Activated CD8-positive, alpha-beta T cell treated with anti-CD3 and anti-CD28 coated beads for 36 hours (primary cell): Measurements from ENCODE around the gene INSL3. TPM values are rescaled to one million over a fixed set of nuclear protein-coding genes. Genes with fewer than 3 reads are reported as not detected.

ENCODE experiments used
- ATAC-seq: fragments of 200-7000 bp; cut with Tn5 transposase; one replicate; pipeline ENCODE4 v1.10.0; 2021; ENCODE audit warnings: mild to moderate bottlenecking, moderate library complexity
- CTCF ChIA-PET: fragments of 350-600 bp; sonication (Branson Sonifier 250); formaldehyde crosslinking; loops from one replicate; lab custom pipeline; 2021; ENCODE audit warnings: antibody characterized with exemption; lab: Charles Lee
- POLR2A ChIA-PET: fragments of 350-600 bp; sonication (Branson Sonifier 250); formaldehyde crosslinking; loops from one replicate; lab custom pipeline; 2021; ENCODE audit warnings: antibody characterized with exemption; lab: Charles Lee
- DNase-seq: peaks from one replicate; pipeline ENCODE4 v3.0.0-alpha.2; 2020
- H3K27ac Mint-ChIP-seq: one replicate; pipeline ENCODE4 v1.8.0; 2021; ENCODE audit warnings: mild to moderate bottlenecking, mixed read lengths
- H3K27me3 Mint-ChIP-seq: one replicate; pipeline ENCODE4 v1.8.0; 2021; ENCODE audit warnings: mixed read lengths
- H3K36me3 Mint-ChIP-seq: one replicate; pipeline ENCODE4 v1.8.0; 2021; ENCODE audit warnings: low read depth, mixed read lengths
- H3K4me1 Mint-ChIP-seq: one replicate; pipeline ENCODE4 v1.8.0; 2021; ENCODE audit warnings: low read depth, mixed read lengths
- H3K4me3 Mint-ChIP-seq: one replicate; pipeline ENCODE4 v1.8.0; 2021; ENCODE audit warnings: mild to moderate bottlenecking, moderate library complexity, mixed read lengths
- H3K9me3 Mint-ChIP-seq: one replicate; pipeline ENCODE4 v1.8.0; 2021; ENCODE audit warnings: mixed read lengths
- intact Hi-C: fragments of 100-400 bp; cut with micrococcal nuclease; formaldehyde crosslinking; loops from one replicate; pipeline ENCODE4 v1.10.0; 2022
- total RNA-seq, 2 experiments: library from RNA; stranded (reverse); gene quantifications; one replicate each; pipeline ENCODE4 v1.2.3, GENCODE V29; 2021
- TF ChIP-seq, protein P1 (sequence below): fragments of 200-600 bp; IDR thresholded peaks from one replicate; pipeline ENCODE4 v1.8.0; 2022; ENCODE audit warnings: antibody characterized with exemption, mild to moderate bottlenecking

The INSL3 gene
- total RNA-seq, 2 experiments from 2014 or later = 5.9 to 6.9 TPM

DNA sequence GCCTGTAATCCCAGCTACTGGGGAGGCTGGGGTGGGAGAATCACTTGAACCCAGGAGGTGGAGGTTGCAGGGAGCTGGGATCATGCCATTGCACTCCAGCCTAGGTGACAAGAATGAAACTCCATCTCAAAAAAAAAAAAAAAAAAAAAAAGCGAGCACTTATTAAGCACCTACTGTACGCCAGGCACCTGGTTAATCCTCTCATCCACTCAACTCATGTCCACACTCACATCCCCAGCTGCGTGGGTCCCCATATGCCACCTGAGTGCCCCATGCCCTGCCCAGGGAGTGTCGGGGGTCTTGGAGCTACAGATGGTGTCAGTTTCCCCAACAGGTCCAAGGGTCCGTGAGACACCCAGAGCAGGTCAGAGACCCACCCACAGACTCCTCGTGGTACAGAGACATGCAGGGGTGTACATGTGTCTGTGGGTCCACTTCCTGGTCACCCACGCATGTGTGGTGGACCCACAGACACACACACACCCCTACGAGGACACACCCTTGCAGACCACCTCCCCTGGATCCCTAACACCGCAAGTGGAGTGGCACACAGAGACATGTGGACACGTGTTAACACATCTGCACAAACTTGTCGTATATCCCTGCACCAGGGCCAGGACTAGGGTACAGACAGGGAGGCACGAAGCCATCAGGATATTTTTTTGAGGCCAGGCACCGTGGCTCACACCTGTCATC lies 3.5 kb downstream of the INSL3 start:
- Mint-ChIP-seq H3K4me3 (no peak overlapping the region), H3K36me3 (no peaks in the 10 kb centered on the region), H3K27me3 (no peaks in the 10 kb centered on the region), H3K9me3 (no peaks in the 10 kb centered on the region), H3K27ac (no peak overlapping the region), H3K4me1 (no peaks in the 10 kb centered on the region)
- TF ChIP-seq, protein P1, sequence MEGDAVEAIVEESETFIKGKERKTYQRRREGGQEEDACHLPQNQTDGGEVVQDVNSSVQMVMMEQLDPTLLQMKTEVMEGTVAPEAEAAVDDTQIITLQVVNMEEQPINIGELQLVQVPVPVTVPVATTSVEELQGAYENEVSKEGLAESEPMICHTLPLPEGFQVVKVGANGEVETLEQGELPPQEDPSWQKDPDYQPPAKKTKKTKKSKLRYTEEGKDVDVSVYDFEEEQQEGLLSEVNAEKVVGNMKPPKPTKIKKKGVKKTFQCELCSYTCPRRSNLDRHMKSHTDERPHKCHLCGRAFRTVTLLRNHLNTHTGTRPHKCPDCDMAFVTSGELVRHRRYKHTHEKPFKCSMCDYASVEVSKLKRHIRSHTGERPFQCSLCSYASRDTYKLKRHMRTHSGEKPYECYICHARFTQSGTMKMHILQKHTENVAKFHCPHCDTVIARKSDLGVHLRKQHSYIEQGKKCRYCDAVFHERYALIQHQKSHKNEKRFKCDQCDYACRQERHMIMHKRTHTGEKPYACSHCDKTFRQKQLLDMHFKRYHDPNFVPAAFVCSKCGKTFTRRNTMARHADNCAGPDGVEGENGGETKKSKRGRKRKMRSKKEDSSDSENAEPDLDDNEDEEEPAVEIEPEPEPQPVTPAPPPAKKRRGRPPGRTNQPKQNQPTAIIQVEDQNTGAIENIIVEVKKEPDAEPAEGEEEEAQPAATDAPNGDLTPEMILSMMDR = no peak
- intact Hi-C loops = no loop called here
- ATAC-seq (no peak), DNase-seq (no peak)
- ChIA-PET CTCF (no interaction called here), POLR2A (interaction anchor here (0.7 to 1.9 kb wide), 4 partner anchors 7 to 115 kb away, joined by 3 to 9 read pairs (median 4); partner anchors contain the start of gene CCDC124)

DNA sequence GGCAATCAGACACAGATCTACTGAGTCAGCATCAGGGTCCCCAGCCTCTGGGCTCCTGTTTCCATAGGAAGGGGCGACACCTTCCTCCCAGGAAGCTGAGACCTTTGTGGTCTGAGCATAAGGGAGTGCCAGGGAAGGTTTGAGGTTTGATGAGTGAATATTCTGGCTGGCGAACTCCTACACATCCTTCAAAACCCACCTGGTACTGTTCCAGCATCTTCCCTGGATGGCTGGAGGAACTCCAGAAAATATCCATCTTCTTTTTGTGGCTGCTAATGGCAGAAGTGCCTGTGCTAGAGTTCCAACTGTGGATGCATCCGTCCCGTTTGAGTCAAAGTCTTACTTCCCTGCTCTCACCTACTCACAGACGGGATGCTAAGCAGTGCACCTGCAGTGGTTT lies 9.2 kb downstream of the INSL3 start:
- TF ChIP-seq, protein P1 = no peak
- Mint-ChIP-seq H3K9me3 (no peaks in the 10 kb centered on the region), H3K4me1 (peaks cover 9% of the 10 kb centered on the region), H3K4me3 (no peak overlapping the region), H3K36me3 (no peaks in the 10 kb centered on the region), H3K27ac (no peak overlapping the region), H3K27me3 (no peaks in the 10 kb centered on the region)
- DNase-seq = no peak
- intact Hi-C loops = no loop called here
- ATAC-seq = no peak
- ChIA-PET POLR2A (interaction anchor here (1.2 kb wide), 1 partner anchor 93 kb away, joined by 3 read pairs; the partner anchor contains the start of gene MAP1S), CTCF (interaction anchor here (2.5 kb wide), 1 partner anchor 9 kb away, joined by 7 read pairs; no protein-coding TSS in a partner anchor)

DNA sequence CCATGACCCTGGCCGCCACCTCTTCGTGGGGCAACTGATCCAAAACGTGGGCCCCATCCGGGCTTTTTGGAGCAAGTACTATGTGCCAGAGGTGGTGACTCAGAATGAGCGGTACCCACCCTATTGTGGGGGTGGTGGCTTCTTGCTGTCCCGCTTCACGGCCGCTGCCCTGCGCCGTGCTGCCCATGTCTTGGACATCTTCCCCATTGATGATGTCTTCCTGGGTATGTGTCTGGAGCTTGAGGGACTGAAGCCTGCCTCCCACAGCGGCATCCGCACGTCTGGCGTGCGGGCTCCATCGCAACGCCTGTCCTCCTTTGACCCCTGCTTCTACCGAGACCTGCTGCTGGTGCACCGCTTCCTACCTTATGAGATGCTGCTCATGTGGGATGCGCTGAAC lies 9.6 kb downstream of the INSL3 start:
- Mint-ChIP-seq H3K36me3 (no peaks in the 10 kb centered on the region), H3K9me3 (no peaks in the 10 kb centered on the region), H3K4me3 (no peak overlapping the region), H3K4me1 (peaks cover 10% of the 10 kb centered on the region), H3K27ac (no peak overlapping the region), H3K27me3 (no peaks in the 10 kb centered on the region)
- ATAC-seq (no peak), DNase-seq (no peak)
- ChIA-PET CTCF (interaction anchor here (2.5 kb wide), 1 partner anchor 8 kb away, joined by 7 read pairs; no protein-coding TSS in a partner anchor), POLR2A (no interaction called here)
- TF ChIP-seq, protein P1 = no peak
- intact Hi-C loops = no loop called here

DNA sequence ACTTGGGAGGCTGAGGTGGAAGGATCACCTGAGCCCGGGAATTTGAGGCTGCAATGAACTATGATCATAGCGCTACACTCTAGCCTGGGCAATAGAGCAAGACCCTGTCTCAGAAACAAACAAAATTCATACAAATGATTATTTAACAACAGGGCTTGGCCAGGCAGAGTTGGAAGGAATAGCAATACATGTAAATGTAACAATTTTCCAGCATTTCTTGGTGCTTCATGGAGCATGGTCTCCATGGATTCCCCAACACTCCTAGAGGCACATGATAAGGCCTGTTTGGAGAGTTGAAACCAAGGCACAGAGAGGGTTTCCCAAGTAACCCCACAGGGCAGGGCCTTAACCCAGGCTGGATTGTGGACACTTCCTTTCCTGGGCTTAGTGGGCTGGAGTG lies 10.2 kb downstream of the INSL3 start:
- Mint-ChIP-seq H3K4me3 (no peak overlapping the region), H3K4me1 (peaks cover 10% of the 10 kb centered on the region), H3K27ac (no peak overlapping the region), H3K27me3 (no peaks in the 10 kb centered on the region), H3K36me3 (no peaks in the 10 kb centered on the region), H3K9me3 (no peaks in the 10 kb centered on the region)
- ATAC-seq (no peak), DNase-seq (no peak)
- TF ChIP-seq, protein P1 = no peak
- intact Hi-C loops = no loop called here
- ChIA-PET CTCF (no interaction called here), POLR2A (interaction anchor here (1.3 kb wide), 1 partner anchor 13 kb away, joined by 4 read pairs; no protein-coding TSS in a partner anchor)

DNA sequence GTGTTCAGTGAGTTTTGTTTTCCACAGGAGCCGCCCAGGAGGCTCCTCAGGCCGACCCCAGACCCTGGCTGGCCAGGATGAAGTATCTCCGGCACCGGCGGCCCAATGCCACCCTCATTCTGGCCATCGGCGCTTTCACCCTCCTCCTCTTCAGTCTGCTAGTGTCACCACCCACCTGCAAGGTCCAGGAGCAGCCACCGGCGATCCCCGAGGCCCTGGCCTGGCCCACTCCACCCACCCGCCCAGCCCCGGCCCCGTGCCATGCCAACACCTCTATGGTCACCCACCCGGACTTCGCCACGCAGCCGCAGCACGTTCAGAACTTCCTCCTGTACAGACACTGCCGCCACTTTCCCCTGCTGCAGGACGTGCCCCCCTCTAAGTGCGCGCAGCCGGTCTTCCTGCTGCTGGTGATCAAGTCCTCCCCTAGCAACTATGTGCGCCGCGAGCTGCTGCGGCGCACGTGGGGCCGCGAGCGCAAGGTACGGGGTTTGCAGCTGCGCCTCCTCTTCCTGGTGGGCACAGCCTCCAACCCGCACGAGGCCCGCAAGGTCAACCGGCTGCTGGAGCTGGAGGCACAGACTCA lies 13.5 kb downstream of the INSL3 start:
- ATAC-seq (no peak), DNase-seq (peak; percentile 29)
- H3K4me1 Mint-ChIP-seq = peaks cover 16% of the 10 kb centered on the region
- no peak overlapping the region for H3K27ac Mint-ChIP-seq
- H3K4me3 Mint-ChIP-seq = peak overlapping the region; percentile 8
- TF ChIP-seq, protein P1 = no peak
- H3K36me3 Mint-ChIP-seq = no peaks in the 10 kb centered on the region
- no peaks in the 10 kb centered on the region for H3K27me3 Mint-ChIP-seq
- ChIA-PET CTCF (no interaction called here), POLR2A (interaction anchor here (1.0 kb wide), 1 partner anchor 41 kb away, joined by 3 read pairs; no protein-coding TSS in a partner anchor)
- intact Hi-C loops = no loop called here
- H3K9me3 Mint-ChIP-seq = no peaks in the 10 kb centered on the region
